HepG2 (cell line): ENCODE data around the gene NOSTRIN. TPM values are rescaled to one million over a fixed set of nuclear protein-coding genes. Genes with fewer than 3 reads are reported as not detected.

Experiments used
- ETS1 ChIP-seq: sonication (generic); formaldehyde crosslinking; IDR thresholded peaks from 2 replicates; pipeline ENCODE4 v1.4.0; 2020; ENCODE audit warnings: missing genetic modification reagents
- FUBP1 ChIP-seq: sonication (generic); formaldehyde crosslinking; IDR thresholded peaks from 2 replicates; pipeline ENCODE4 v1.5.1; 2020; ENCODE audit warnings: missing genetic modification reagents, mild to moderate bottlenecking, borderline replicate concordance
- HIC2 ChIP-seq: sonication (generic); formaldehyde crosslinking; IDR thresholded peaks from 2 replicates; pipeline ENCODE4 v1.9.0; 2022; ENCODE audit warnings: low read depth, missing genetic modification reagents
- JUND ChIP-seq: sonication (generic); formaldehyde crosslinking; IDR thresholded peaks from 2 replicates; pipeline ENCODE4 v1.8.0; 2022; ENCODE audit warnings: mild to moderate bottlenecking, missing genetic modification reagents
- MATR3 ChIP-seq: sonication (generic); formaldehyde crosslinking; IDR thresholded peaks from 2 replicates; pipeline ENCODE4 v1.4.0; 2020; ENCODE audit warnings: missing genetic modification reagents
- NFE2 ChIP-seq: sonication (generic); formaldehyde crosslinking; IDR thresholded peaks from 2 replicates; pipeline ENCODE4 v1.4.0; 2020; ENCODE audit warnings: missing genetic modification reagents
- SKIL ChIP-seq: sonication (generic); formaldehyde crosslinking; IDR thresholded peaks from 2 replicates; pipeline ENCODE4 v1.8.0; 2022; ENCODE audit warnings: missing genetic modification reagents, mild to moderate bottlenecking, moderate library complexity, borderline replicate concordance
- ZGPAT ChIP-seq: IDR thresholded peaks from 2 replicates; pipeline ENCODE4 v1.6.1; 2016; ENCODE audit warnings: mild to moderate bottlenecking
- ZNF205 ChIP-seq: IDR thresholded peaks from 2 replicates; pipeline ENCODE4 v1.6.1; 2018; ENCODE audit warnings: missing biosample characterization, missing genetic modification reagents
- ZNF280D ChIP-seq: sonication (generic); formaldehyde crosslinking; IDR thresholded peaks from 2 replicates; pipeline ENCODE4 v1.5.1; 2020; ENCODE audit warnings: mild to moderate bottlenecking, missing genetic modification reagents
- ZNF337 ChIP-seq: sonication (generic); formaldehyde crosslinking; IDR thresholded peaks from 2 replicates; pipeline ENCODE4 v1.5.1; 2020; ENCODE audit warnings: missing genetic modification reagents, low read depth, mild to moderate bottlenecking, borderline replicate concordance
- ZNF75D ChIP-seq: sonication (generic); formaldehyde crosslinking; IDR thresholded peaks from 2 replicates; pipeline ENCODE4 v1.8.1; 2023; ENCODE audit warnings: missing genetic modification reagents, mild to moderate bottlenecking, borderline replicate concordance
- ZSCAN20 ChIP-seq: sonication (generic); formaldehyde crosslinking; IDR thresholded peaks from 2 replicates; pipeline ENCODE4 v1.4.0; 2020; ENCODE audit warnings: missing genetic modification reagents, mild to moderate bottlenecking, borderline replicate concordance
- polyA plus RNA-seq, 8 experiments: library from polyadenylated mRNA; depleted of rRNA in 3 of 8; stranded (reverse) in 7 of 8; unstranded in 1 of 8; fragments of >200 nt; fragmentation: Illumina TruSeq in 4 of 8; extraction: Trizol in 4 of 8; gene quantifications; 2 replicates each; pipeline versions ENCODE4 v1.2.1 to v1.2.3, GENCODE V29; 2011 to 2016; ENCODE audit warnings: low read depth in 4 of 8, missing spikeins in 1 of 8, mixed read lengths in 1 of 8; ENCODE audit not compliant: insufficient read depth in 1 of 8
- total RNA-seq, 5 experiments: library from RNA; depleted of rRNA; stranded (reverse); fragments of >200 nt; fragmentation: Illumina TruSeq; extraction: Trizol; gene quantifications; 2 replicates each; pipeline ENCODE4 v1.2.3, GENCODE V29; 2016; ENCODE audit warnings: low read depth in 1 of 5

NOSTRIN gene
- total and polyA plus RNA-seq, 2 of the 13 experiments (the other 11 are each of a cell fraction or from before 2014, with no cell fraction given), result 0.22 TPM

DNA sequence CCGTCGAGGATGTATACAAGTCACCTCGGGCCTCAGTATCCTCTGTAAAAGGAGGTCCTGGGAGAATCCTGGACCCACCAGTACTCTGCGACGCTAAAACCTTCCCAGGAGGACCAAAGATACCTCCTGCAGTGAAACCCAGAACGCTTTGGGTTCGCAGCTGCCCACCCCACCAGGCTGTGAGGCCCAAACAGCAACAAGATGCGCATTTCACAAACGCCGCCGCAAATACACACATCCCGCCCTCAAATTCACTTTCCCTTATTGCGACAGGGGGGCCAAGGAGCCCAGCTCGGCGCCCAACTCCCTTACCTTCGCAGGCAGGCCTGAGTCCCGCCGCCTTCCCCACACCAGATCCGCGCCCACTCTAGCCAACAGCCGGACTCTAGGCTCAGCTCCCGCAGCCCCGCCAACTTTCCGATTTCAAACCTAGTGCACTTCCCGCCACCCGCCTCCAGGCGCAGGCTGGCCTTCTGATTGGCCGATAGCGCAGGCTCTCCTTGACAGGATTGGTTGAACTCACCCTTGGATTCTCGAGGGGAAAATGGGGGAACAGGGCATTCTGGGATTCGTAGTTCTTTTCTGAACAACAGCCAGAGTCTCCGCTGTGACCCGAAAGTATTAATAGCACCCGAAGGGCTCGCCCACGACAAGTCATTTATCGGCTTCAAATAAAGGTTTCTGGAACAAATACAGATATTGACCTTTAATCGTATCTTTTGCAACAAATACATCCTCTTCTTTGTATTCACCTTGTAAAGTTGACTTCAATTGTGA is 87.8 kb downstream of the NOSTRIN start, which contains the start of gene SPC25 (continued):
- TF ChIP-seq JUND (no peak), HIC2 (CRISPR knock-in tag) (no peak), ZNF205 (CRISPR knock-in tag) (peak; percentile 60; the same call in 1 of the 2 replicates), ZNF75D (CRISPR knock-in tag) (no peak), ZNF280D (CRISPR knock-in tag) (no peak; the same call in 1 of the 2 replicates), FUBP1 (CRISPR knock-in tag) (no peak), MATR3 (CRISPR knock-in tag) (no peak), SKIL (CRISPR knock-in tag) (no peak), ETS1 (CRISPR knock-in tag) (no peak), NFE2 (CRISPR knock-in tag) (no peak), ZNF337 (CRISPR knock-in tag) (peak; percentile 88; the same call in 1 of the 2 replicates), ZGPAT (CRISPR knock-in tag) (peak; percentile 65; the same call in 1 of the 2 replicates), ZSCAN20 (0 out of 2 replicates have a peak, but pooled peaks have one; percentile 38)
